GM21786 (cell line): ENCODE data around the gene CCDC88B.
A peak's percentile ranks its signal among the peaks of the same experiment; 100 is the strongest.
"Not testable (repeated sequence)": the region's sequence is repeated elsewhere in the genome, so short reads cannot be mapped to it uniquely, and the experiment has no call there.

Experiments used
- ATAC-seq: cut with Tn5 transposase; IDR thresholded peaks from one replicate; pipeline ENCODE4 v1.9.1; 2021; ENCODE audit not compliant: unreplicated experiment

CCDC88B gene

DNA sequence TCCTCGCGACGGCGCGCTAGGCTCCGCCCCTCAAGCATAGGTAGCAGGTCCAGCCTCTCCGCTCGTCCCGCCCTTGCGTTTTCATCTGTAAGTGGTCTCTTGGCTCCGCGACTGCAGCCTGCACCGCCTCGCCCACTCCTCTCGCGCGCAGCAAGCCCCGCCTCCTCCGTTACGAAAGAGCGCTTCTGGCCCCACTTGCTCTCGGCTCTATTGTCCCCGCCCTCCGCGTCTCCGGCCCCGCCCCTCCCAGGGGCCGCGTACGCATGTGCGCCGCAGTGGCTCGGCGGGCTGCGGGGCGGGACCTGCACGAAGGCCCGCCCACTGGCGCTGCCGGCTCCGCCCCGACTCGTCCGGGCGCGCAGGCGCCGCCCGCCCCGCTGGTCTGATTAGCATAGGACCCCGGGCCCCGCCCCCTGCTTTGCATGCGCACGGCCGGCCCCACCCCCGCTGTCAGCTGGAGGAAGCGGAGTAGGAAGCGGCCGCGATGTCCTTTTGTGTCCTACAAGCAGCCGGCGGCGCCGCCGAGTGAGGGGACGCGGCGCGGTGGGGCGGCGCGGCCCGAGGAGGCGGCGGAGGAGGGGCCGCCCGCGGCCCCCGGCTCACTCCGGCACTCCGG is 34.8 kb upstream of the CCDC88B start, which contains the start of gene ESRRA:
ESRRA (plus strand) TSS at position 450 of the 616 bp plus-strand sequence. CDS start 1,656 bp downstream, outside the sequence.
- ATAC-seq: peak; percentile 63

DNA sequence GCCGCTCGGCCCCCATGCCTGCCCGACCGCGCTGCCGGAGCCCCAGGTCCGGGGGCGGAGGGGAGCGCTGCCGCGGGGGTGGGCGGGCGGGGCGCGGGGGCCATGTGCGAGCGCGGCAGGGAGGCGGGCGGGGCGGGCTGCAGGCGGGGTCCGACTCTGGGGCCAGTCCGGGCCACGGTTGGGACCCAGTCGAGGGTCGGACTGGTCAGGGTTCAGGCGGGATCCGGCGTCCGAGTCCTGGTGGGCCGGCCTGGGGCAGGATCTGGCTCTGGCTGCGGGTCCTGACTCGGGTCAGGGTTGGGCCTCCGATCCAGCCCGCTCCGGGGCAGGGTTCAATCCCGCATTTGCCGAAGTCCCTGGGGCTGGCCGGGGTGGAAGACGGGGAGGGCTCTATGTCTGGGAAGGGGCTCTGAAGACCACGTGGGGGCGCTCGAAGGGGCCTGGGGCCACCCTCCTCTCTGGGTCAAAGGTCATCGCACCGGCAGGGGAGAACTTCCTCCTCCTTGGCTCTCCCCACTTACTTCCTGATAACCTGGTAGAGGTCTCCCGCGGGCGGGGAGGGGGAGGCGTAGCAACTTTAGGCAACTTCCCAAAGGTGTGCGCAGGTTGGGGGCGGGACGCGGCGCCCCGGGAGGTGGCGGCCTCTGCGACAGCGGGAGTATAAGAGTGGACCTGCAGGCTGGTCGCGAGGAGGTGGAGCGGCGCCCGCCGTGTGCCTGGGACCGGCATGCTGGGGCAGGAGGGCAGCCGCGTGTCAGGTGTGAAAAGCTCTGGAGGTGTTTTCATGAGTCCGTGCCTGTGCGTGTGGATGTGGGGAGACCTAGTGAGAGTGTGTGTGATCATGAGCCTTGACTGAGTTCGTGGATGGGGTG is 34.1 kb upstream of the CCDC88B start:
- peak; percentile 28 for ATAC-seq

DNA sequence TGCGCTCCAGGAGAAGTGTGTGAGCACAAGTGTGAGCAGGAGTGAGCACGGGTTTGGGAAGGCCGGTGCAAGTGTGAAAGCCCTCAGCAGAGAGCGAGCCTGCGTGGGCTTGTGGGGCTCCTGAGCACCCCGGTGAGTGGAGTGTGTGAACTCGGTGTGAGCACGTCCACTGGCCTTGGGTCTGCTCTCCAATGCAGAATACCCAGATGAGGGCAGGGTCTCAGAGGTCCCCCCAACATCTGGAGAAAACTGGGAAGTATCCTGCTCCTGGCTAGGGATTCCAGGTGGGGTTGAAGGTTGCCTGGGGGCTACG is 33.5 kb upstream of the CCDC88B start:
- ATAC-seq: no peak

DNA sequence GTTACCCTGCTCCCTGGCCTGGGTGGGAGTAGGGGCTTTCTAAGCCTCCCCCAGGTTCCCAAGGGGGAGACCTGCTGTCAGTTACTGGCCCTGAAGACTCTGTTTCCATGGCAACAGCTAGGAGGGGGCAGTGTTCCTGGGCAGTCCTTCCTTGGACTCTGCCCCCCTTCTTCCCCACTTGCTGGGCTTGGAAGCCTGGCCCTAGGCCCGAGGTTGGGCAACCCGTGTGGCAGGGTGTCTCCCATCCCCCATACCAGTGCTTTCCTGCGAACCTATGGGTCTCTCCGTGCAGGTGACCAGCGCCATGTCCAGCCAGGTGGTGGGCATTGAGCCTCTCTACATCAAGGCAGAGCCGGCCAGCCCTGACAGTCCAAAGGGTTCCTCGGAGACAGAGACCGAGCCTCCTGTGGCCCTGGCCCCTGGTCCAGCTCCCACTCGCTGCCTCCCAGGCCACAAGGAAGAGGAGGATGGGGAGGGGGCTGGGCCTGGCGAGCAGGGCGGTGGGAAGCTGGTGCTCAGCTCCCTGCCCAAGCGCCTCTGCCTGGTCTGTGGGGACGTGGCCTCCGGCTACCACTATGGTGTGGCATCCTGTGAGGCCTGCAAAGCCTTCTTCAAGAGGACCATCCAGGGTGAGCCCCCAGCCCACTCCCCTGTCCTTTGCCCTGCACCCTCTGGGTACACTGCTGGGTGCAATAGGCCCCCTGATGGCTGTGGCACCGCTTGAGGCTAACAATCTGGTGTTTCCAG is 33.0 kb upstream of the CCDC88B start:
- ATAC-seq: no peak

DNA sequence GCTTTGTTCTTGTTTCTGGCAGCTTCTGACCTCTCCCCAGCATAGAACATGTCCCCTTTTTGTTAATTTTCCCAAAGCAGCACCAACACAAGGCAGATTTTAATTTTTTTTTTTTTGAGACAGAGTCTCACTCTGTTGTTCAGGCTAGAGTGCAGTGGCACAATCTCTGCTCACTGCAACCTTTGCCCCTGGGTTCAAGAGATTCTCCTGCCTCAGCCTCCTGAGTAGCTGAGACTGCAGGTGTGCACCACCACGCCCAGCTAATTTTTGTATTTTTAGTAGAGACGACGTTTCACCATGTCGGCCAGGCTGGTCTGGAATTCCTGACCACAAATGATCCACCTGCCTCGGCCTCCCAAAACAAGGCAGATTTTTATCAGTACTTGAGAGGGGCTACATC is 32.2 kb upstream of the CCDC88B start:
- ATAC-seq: not testable (repeated sequence)

DNA sequence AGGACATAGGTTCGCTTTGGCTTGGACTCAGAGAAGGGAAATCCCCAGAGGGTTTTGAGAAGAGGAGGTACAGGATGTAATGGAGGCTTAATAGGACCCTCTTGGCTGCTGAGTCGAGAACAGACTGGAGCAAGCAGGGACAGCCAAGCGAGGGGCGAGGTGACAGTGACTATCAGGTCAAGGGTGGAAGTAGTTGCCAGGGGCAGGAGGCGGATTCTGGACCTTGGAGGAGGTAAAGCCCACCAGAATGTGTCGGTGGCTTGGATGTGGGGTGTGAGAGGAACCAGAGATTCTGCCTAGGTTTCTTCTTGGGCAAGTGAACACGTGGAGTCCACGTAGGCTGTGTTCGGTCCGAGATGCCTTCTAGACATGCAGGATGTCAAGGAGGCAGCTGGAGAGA is 27.1 kb upstream of the CCDC88B start:
- no peak for ATAC-seq

DNA sequence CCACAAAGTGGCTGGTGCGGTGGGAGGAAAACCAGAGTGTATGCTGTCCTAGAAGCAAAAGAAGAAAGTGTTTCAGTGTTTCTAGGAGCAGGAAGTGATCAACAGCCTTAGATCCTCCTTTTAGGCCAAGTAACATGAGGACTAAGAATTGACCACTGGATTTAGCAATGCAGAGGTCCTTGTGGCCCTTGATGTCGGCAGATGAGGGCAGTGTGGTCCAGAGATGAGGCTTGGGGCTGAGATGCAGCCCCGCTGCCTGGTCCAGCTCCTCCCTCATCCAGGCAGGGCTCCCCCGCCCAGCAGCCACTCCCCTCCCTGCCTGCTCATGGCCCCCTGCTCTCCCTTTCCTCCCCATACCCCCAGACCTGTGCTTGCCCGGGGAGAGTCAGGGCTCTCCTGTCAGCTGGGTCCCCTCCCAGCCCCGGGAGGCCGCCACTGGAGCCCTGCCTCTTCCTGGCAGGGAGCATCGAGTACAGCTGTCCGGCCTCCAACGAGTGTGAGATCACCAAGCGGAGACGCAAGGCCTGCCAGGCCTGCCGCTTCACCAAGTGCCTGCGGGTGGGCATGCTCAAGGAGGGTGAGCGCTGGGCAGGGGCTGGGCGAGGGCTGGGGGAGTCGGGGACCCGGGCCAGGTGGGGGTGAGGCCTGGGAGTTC is 26.4 kb upstream of the CCDC88B start:
- no peak for ATAC-seq

DNA sequence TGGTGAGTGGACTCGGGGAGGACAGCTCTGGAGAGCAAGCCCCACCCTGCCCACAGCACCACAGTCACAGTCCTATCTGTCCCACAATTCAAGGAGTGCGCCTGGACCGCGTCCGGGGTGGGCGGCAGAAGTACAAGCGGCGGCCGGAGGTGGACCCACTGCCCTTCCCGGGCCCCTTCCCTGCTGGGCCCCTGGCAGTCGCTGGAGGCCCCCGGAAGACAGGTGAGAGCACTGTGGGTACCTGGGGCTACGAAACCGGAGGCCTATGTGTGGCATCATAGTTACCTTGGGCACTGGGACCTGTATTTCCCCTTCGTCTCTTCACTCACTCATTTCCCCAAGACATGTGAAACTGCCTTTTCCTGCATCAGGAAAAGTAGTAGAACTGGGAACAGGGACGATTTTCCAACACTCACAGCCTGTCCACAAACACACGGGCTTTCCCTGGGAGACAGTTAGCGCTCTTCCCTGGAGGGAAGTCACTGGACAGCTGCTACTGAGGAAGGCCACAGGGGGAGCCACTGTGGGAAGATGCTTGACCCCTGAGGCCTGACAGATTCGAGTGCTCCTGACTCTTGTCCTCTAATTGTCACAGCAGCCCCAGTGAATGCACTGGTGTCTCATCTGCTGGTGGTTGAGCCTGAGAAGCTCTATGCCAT is 25.7 kb upstream of the CCDC88B start:
- no peak for ATAC-seq

DNA sequence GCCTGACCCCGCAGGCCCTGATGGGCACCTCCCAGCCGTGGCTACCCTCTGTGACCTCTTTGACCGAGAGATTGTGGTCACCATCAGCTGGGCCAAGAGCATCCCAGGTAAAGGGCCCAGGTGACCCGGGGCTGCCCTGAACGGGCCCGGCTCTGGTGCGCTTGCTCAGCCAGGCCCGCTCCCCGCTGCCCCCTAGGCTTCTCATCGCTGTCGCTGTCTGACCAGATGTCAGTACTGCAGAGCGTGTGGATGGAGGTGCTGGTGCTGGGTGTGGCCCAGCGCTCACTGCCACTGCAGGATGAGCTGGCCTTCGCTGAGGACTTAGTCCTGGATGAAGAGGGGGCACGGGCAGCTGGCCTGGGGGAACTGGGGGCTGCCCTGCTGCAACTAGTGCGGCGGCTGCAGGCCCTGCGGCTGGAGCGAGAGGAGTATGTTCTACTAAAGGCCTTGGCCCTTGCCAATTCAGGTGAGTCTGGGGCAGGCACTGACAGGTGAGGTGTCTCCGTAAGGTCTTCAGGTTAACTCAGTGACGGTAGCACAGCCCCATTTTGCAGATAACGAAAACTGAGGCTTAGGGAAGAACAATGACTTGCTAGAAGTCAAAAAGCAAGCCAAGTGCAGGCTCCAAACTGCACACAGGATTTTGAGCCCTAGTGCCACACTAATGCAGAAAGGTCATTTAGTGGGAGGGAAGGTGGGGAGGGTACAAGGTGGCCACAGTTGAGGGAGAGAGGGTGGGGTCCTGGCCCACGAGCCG is 25.0 kb upstream of the CCDC88B start:
- no peak for ATAC-seq

DNA sequence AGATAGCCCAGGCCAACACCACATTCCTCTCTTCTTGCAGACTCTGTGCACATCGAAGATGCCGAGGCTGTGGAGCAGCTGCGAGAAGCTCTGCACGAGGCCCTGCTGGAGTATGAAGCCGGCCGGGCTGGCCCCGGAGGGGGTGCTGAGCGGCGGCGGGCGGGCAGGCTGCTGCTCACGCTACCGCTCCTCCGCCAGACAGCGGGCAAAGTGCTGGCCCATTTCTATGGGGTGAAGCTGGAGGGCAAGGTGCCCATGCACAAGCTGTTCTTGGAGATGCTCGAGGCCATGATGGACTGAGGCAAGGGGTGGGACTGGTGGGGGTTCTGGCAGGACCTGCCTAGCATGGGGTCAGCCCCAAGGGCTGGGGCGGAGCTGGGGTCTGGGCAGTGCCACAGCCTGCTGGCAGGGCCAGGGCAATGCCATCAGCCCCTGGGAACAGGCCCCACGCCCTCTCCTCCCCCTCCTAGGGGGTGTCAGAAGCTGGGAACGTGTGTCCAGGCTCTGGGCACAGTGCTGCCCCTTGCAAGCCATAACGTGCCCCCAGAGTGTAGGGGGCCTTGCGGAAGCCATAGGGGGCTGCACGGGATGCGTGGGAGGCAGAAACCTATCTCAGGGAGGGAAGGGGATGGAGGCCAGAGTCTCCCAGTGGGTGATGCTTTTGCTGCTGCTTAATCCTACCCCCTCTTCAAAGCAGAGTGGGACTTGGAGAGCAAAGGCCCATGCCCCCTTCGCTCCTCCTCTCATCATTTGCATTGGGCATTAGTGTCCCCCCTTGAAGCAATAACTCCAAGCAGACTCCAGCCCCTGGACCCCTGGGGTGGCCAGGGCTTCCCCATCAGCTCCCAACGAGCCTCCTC is 24.1 kb upstream of the CCDC88B start:
- ATAC-seq: not testable (repeated sequence)

DNA sequence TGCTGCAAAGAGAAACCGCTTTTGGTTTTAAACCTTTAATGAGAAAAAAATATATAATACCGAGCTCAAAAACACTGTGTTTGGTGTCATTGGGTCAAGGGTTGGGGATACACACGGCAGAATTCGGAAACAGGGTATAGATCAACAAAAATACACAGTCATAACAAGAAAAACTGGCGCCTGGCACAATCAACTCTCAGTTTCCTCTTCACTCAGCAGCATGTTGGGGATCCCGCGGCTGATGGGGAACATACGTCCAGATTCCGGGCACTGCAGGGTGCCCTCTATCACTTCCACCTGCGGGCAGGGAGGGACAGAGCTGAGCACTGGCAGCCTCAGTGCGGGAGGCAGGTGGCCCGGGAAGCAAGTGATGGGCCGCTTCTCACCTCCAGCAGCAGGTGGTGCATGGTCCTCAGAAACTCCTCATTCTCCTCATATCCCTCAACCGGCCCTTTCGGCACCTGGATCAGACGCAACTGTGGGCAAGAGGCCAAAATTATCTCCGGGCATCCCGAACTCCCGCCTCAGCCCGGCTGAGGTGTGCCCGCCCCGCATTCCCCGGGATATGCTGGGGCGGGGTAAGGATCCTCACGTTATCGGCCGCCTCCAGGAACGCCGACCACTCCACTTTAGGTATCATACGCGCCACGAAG is 23.2 kb upstream of the CCDC88B start:
- ATAC-seq: no peak

DNA sequence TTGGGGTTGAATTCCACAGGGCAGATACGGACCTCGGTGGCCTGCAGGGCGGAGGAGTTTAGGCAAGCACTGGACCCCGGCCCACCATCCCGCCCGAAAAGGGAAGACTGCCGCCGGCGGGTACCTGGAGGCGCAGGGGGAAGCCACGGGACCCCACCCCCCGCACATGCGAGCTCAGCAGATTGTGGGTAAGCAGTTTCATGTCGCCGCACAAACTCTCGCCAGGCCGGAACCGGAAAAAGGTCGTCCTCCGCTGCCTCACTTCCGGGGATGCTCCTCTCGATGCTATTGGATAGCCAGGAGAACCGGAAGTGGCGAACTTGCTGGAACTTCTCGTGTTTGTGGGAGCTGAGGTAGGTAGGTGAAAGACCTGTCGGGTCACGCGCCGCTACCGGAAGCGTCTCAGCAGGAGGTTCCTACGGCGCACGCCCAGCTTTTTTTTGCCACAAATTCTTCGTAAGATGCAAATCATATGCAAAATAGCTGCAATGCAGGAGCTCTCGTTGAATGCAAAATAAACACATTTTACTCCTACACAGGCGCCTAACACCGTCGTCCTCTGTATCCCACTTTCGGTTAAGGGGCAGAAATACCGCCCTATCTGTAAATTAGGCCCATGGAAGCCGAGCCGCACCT is 22.6 kb upstream of the CCDC88B start, which contains the start of gene TRMT112:
TRMT112 (minus strand) TSS at position 235 of the 636 bp plus-strand sequence; CDS start at position 202, 33 bp downstream.
- ATAC-seq: peak; percentile 51

DNA sequence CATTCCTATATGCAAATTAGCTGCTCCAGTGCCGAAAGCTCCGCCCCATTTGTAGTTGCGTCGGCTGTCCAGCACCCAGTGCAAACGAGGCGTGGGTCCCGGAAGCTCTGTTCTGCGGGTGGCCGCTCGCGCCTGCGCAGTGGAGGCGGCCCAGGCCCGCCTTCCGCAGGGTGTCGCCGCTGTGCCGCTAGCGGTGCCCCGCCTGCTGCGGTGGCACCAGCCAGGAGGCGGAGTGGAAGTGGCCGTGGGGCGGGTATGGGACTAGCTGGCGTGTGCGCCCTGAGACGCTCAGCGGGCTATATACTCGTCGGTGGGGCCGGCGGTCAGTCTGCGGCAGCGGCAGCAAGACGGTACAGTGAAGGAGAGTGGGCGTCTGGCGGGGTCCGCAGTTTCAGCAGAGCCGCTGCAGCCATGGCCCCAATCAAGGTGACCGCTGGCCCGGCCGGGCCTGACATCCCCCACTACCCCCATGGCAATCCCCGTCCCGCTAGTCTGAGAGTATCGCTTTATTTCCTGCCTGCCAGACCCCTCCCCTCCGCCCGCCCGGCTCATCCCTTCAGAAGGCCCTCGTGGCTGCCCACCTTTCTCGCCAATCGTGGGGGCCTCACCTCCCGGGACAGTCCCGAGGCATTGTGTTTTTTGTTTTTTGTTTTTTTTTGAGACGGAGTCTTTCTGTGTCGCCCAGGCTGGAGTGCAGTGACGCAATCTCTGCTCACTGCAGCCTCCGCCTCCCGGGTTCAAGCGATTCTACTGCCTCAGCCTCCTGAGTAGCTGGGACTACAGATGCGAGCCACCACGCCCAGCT is 21.8 kb upstream of the CCDC88B start, which contains the start of gene PRDX5:
PRDX5 (plus strand) TSS at position 161 of the 805 bp plus-strand sequence; CDS start at position 256, 95 bp downstream.
- peak; percentile 75 for ATAC-seq

DNA sequence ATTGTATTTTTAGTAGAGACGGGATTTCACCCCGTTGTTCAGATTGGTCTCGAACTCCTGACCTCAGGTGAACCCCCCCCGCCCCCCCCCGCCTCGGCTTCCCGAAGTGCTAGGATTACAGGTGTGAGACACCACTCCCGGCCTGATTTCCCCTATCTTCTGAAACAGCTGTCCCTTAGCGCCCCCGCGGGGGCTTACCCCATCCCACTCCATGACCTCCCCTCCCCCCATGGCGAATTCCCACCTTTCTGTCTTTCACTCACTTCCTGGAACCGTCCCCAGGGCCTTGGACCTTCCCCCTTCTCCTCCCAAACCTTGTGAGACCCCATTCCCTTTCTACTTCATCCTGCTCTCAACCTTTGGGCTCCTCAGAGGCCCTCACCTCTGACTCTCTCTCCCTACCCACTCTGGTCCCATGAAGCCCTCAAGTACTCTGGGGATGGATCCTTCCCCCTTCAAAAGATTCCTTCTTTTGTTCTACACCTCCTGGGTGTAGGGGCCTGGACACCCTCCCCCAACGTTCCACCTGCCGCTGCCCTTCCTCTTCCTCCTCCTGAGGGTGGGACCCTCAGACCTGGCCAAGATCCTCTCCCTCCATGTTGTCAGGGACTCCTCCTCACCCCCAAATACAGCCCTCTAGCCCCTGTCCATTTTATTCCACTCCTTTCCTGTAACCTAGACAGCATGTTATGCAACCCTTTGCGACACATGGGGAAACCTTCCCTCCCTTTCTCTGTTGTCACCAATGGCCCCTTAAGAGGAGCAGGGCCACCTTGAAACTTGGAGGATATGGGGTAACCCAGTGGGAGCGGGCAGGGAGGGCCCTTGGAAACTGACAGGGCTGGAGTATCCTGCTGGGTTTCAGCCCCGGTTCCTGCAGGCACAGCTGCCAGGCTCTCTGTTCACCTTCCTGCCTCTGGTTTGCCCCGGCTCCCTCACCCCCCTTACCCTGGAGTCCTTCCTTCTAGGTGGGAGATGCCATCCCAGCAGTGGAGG is 20.9 kb upstream of the CCDC88B start:
- ATAC-seq: no peak

DNA sequence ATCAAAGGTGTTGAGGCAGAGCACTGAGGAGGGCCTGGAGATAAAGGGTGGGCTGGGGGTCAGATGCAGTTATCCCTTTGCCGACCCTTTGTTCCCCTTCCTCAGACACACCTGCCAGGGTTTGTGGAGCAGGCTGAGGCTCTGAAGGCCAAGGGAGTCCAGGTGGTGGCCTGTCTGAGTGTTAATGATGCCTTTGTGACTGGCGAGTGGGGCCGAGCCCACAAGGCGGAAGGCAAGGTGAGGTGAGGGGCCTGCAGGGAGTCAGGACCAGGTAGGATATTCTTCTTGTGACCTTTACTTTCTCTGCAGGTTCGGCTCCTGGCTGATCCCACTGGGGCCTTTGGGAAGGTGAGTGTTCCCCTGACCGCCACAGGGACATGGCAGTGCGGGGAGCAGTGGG is 19.4 kb upstream of the CCDC88B start:
- ATAC-seq: no peak

DNA sequence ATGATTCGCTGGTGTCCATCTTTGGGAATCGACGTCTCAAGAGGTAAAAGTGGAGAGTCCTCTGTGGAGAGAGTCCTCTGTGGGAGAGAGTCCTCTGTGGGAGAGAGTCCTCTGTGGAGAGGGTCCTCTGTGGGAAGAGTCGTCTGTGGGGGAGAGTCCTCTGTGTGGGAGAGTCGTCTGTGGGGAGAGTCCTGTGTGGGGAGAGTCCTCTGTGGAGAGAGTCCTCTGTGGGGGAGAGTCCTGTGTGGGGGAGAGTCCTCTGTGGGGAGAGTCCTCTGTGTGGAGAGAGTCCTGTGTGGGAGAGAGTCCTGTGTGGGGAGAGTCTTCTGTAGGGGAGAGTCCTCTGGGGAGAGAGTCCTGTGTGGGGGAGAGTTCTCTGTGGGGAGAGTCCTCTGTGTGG is 19.0 kb upstream of the CCDC88B start:
- ATAC-seq: no peak
